HG03135 (cell line): Measurements from ENCODE around the gene ZNF771.
"Not testable (repeated sequence)": the region's sequence is repeated elsewhere in the genome, so short reads cannot be mapped to it uniquely, and the experiment has no call there.

Experiments used
- ATAC-seq: cut with Tn5 transposase; IDR thresholded peaks from one replicate; pipeline ENCODE4 v1.9.1; 2021; ENCODE audit warnings: mild to moderate bottlenecking, moderate library complexity; ENCODE audit not compliant: unreplicated experiment

The ZNF771 gene

GRCh38 chr16:30458561-30459394 is 51.4 kb downstream of the ZNF771 start:
- ATAC-seq, result peak; percentile 74

- no peak for ATAC-seq
These were observed 52.0 kb downstream of the ZNF771 start for GRCh38 chr16:30459456-30459855.

- not testable (repeated sequence) for ATAC-seq
These were observed 54.0 kb downstream of the ZNF771 start for GRCh38 chr16:30461426-30461825.

GRCh38 chr16:30464078-30464477 is 56.7 kb downstream of the ZNF771 start:
- no peak for ATAC-seq
